A673 (cell line): ENCODE measurements around the gene MRPL1. TPM values are rescaled to one million over a fixed set of nuclear protein-coding genes. Genes with fewer than 3 reads are reported as not detected.
A peak's percentile ranks its signal among the peaks of the same experiment; 100 is the strongest.

Experiments
- Bru-seq: library from RNA; stranded (reverse); fragments of 400-500 nt; gene quantifications from one replicate; lab custom pipeline; 2021; lab: Mats Ljungman, UMichigan
- BruChase-seq, 2 experiments: library from RNA; stranded (reverse); fragments of 400-500 nt; gene quantifications; one replicate each; lab custom pipeline; 2021; lab: Mats Ljungman, UMichigan
- BruUV-seq: library from RNA; stranded (reverse); fragments of 400-500 nt; replicated peaks from 2 replicates; lab custom pipeline; 2021; lab: Mats Ljungman, UMichigan
- CTCF ChIA-PET: fragments of 300-600 bp; sonication (Branson Sonifier 250); formaldehyde crosslinking; loops from one replicate; lab custom pipeline; 2022; ENCODE audit warnings: antibody characterized with exemption; lab: Charles Lee
- POLR2A ChIA-PET: fragments of 300-600 bp; sonication (Branson Sonifier 250); formaldehyde crosslinking; loops from one replicate; lab custom pipeline; 2022; ENCODE audit warnings: antibody characterized with exemption; ENCODE audit not compliant: low non-redundant PET; lab: Charles Lee
- DNase-seq: peaks from one replicate; pipeline ENCODE4 v3.0.0-alpha.2; 2015; ENCODE audit warnings: low spot score
- H3K27ac ChIP-seq: fragments of 200-600 bp; sonication (generic); 2 replicates; pipeline ENCODE4 v1.5.1; 2016; ENCODE audit warnings: mixed run types, low read depth, mild to moderate bottlenecking, mixed read lengths, antibody characterized with exemption, low read length; ENCODE audit not compliant: poor library complexity, severe bottlenecking
- H3K27me3 ChIP-seq: fragments of 200-600 bp; sonication (generic); replicated peaks from 2 replicates; pipeline ENCODE4 v1.6.1; 2017; ENCODE audit warnings: mixed run types, low read depth, mild to moderate bottlenecking, mixed read lengths, antibody characterized with exemption, low read length; ENCODE audit not compliant: insufficient read depth, poor library complexity
- H3K36me3 ChIP-seq: fragments of 200-600 bp; sonication (generic); 2 replicates; pipeline ENCODE4 v1.6.1; 2016; ENCODE audit warnings: mixed run types, mild to moderate bottlenecking, mixed read lengths, antibody characterized with exemption, low read length; ENCODE audit not compliant: insufficient read depth, poor library complexity, severe bottlenecking
- H3K4me1 ChIP-seq: fragments of 200-600 bp; sonication (generic); 2 replicates; pipeline ENCODE4 v1.6.1; 2017; ENCODE audit warnings: mixed run types, mild to moderate bottlenecking, mixed read lengths, antibody characterized with exemption, low read length; ENCODE audit not compliant: insufficient read depth, poor library complexity, severe bottlenecking
- H3K4me3 ChIP-seq: fragments of 200-600 bp; sonication (generic); 2 replicates; pipeline ENCODE4 v1.5.1; 2016; ENCODE audit warnings: low read depth, mixed run types, mild to moderate bottlenecking, mixed read lengths, low read length; ENCODE audit not compliant: poor library complexity, severe bottlenecking
- H3K9me3 ChIP-seq: fragments of 200-600 bp; sonication (generic); 2 replicates; pipeline ENCODE4 v1.6.1; 2016; ENCODE audit warnings: mixed run types, low read depth, mild to moderate bottlenecking, mixed read lengths, antibody characterized with exemption, low read length; ENCODE audit not compliant: poor library complexity, severe bottlenecking
- CTCF ChIP-seq: fragments of 300-800, 200-600 bp; sonication (generic); conservative IDR thresholded peaks from 2 replicates; pipeline ENCODE4 v1.5.1; 2017; ENCODE audit warnings: low read depth, mild to moderate bottlenecking, antibody characterized with exemption, low read length, moderate library complexity, mixed read lengths
- EZH2 ChIP-seq: fragments of 200-600 bp; sonication (generic); IDR thresholded peaks from 2 replicates; pipeline ENCODE4 v1.6.1; 2017; ENCODE audit warnings: borderline replicate concordance, low read depth, mild to moderate bottlenecking, mixed read lengths, antibody characterized with exemption, low read length; ENCODE audit not compliant: poor library complexity, severe bottlenecking
- intact Hi-C: fragments of 100-400 bp; cut with micrococcal nuclease; formaldehyde crosslinking; loops from one replicate; pipeline ENCODE4 v1.10.0; 2022; ENCODE audit not compliant: unreplicated experiment
- long read RNA-seq: library from polyadenylated mRNA; stranded (forward); transcript quantifications from one replicate; pipeline ENCODE4 v2.0.0, GENCODE V29; 2022
- total RNA-seq: library from RNA; stranded (reverse); gene quantifications from 2 replicates; pipeline ENCODE4 v1.2.3, GENCODE V29; 2021

MRPL1 gene
- total RNA-seq (32.2 and 33.5 TPM in 2 replicates), Bru-seq, nascent RNA (percentile 74 among the genes with signal in this experiment), BruChase-seq, experiment 1, labeled RNA remaining after a 2-hour chase (percentile 60 among the genes with signal in this experiment), BruChase-seq, experiment 2, labeled RNA remaining after a 6-hour chase (percentile 58 among the genes with signal in this experiment)
- long read RNA-seq, transcript MRPL1-201 (9 exons, 1,490 nt), result major isoform, 32 of 35 reads
- long read RNA-seq, partial matches to known transcripts, result 2 of 35 reads
- long read RNA-seq, other reads (novel, unspliced or antisense), result 1 of 35 reads

GRCh38 chr4:77862478-77863216 lies at the start of gene MRPL1:
Gene MRPL1, plus strand, starts transcription at chr4:77862830. Its CDS starts 19 bp downstream, at chr4:77862849.
- Histone ChIP-seq H3K9me3 (no peaks in the 10 kb centered on the region), H3K27me3 (no peaks in the 10 kb centered on the region), H3K4me1 (no peaks in the 10 kb centered on the region), H3K36me3 (no peaks in the 10 kb centered on the region), H3K4me3 (peak within 1 kb of the TSS; percentile 72), H3K27ac (peak within 1 kb of the TSS; percentile 91)
- TF ChIP-seq EZH2 (no peak), CTCF (no peak)
- ChIA-PET POLR2A (interaction anchor here (0.5 kb wide), 1 partner anchor 1053 kb away, joined by 3 read pairs; no protein-coding TSS in a partner anchor), CTCF (interaction anchor here (0.5 kb wide), 1 partner anchor 10 kb away, joined by 5 read pairs; no protein-coding TSS in a partner anchor)
- peak; percentile 92 for DNase-seq
- intact Hi-C loops, result no loop called here
- no TSS peak for BruUV-seq

- CTCF ChIA-PET, result no interaction called here
- H3K27me3 ChIP-seq, result no peaks in the 10 kb centered on the region
- no peak overlapping the region for H3K27ac ChIP-seq
- H3K36me3 ChIP-seq, result no peaks in the 10 kb centered on the region
- H3K9me3 ChIP-seq, result no peaks in the 10 kb centered on the region
- no peak for DNase-seq
- POLR2A ChIA-PET, result no interaction called here
- no TSS peak for BruUV-seq
- intact Hi-C loops, result no loop called here
- H3K4me1 ChIP-seq, result peaks cover 6% of the 10 kb centered on the region
- TF ChIP-seq EZH2 (no peak), CTCF (no peak)
- no peak overlapping the region for H3K4me3 ChIP-seq
These were observed 47.0 kb upstream of the MRPL1 start for GRCh38 chr4:77815636-77816035.

DNA sequence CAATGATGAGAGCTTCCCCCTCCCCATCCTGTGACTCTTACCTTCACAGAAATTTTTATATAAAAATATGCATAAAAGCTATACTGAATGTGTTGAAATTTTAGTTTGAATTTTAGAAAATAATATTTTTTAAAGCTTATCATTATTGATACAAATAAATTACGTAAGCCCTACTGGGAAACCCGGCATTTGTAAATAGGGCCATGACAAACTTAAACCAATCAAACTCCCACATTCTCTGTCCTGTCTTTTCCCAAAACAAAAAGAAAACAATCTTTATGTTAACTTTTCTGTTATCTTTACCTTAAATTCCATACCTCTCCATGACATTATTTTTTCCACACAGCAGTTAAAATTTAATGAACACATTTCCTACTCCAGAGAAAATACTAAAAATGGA lies 46.1 kb upstream of the MRPL1 start:
- ChIA-PET CTCF (no interaction called here), POLR2A (no interaction called here)
- intact Hi-C loops, result no loop called here
- H3K27ac ChIP-seq, result no peak overlapping the region
- BruUV-seq, result no TSS peak
- no peaks in the 10 kb centered on the region for H3K36me3 ChIP-seq
- DNase-seq, result no peak
- TF ChIP-seq CTCF (no peak), EZH2 (no peak)
- H3K9me3 ChIP-seq, result no peaks in the 10 kb centered on the region
- no peaks in the 10 kb centered on the region for H3K27me3 ChIP-seq
- no peak overlapping the region for H3K4me3 ChIP-seq
- H3K4me1 ChIP-seq, result peaks cover 6% of the 10 kb centered on the region
